ENCODE measurements around the gene MACROD2.

- TF ChIP-seq POLR2AphosphoS5 (IDR thresholded peaks at IDR 0.05; ENCODE audit: low read depth, low read length) (no peak), SIN3A (IDR thresholded peaks at IDR 0.05; ENCODE audit: borderline replicate concordance, insufficient read depth, low read length) (no peak)
Observed at GRCh38 chr20:14451458-14451857, 456.1 kb downstream of the MACROD2 start.
